Lung (tissue), 12 donors: Measurements from ENCODE around the gene NUDT17. TPM values are rescaled to one million over a fixed set of nuclear protein-coding genes. Genes with fewer than 3 reads are reported as not detected.

Source experiments
- ATAC-seq: fragments of 200-7000 bp; cut with Tn5 transposase; one replicate; pipeline ENCODE4 v1.9.1; 2020; ENCODE audit warnings: moderate number of reproducible peaks; ENCODE audit not compliant: insufficient read depth, low FRiP score
- DNase-seq, 3 donors: peaks; one replicate each; pipeline ENCODE4 v3.0.0-alpha.2; 2013 to 2017
- H3K27ac ChIP-seq, 2 donors: one replicate each; pipeline ENCODE4 v1.5.1; 2013; ENCODE audit warnings: mild to moderate bottlenecking in 2 of 2, moderate library complexity in 2 of 2, control low read depth in 1 of 2, inconsistent platforms in 1 of 2, low read depth in 1 of 2, low read length in 1 of 2
- H3K27me3 ChIP-seq, 3 donors: one replicate each; pipeline ENCODE4 v1.5.1; 2013; ENCODE audit warnings: low read length in 2 of 3; ENCODE audit not compliant: control insufficient read depth in 3 of 3, insufficient read depth in 3 of 3
- H3K36me3 ChIP-seq, 4 donors: one replicate each; pipeline ENCODE4 v1.5.1; 2013; ENCODE audit warnings: low read length in 4 of 4, mild to moderate bottlenecking in 1 of 4, moderate library complexity in 1 of 4; ENCODE audit not compliant: control insufficient read depth in 4 of 4, insufficient read depth in 4 of 4
- H3K4me1 ChIP-seq, 5 donors: one replicate each; pipeline ENCODE4 v1.5.1; 2013; ENCODE audit warnings: low read length in 5 of 5, mild to moderate bottlenecking in 2 of 5, moderate library complexity in 1 of 5; ENCODE audit not compliant: control insufficient read depth in 5 of 5, insufficient read depth in 5 of 5
- H3K4me3 ChIP-seq: one replicate; pipeline ENCODE4 v1.5.1; 2013; ENCODE audit warnings: mild to moderate bottlenecking, control low read depth, moderate library complexity
- H3K9ac ChIP-seq, 2 donors: one replicate each; pipeline ENCODE4 v1.5.1; 2013; ENCODE audit warnings: low read length in 2 of 2, control low read depth in 1 of 2; ENCODE audit not compliant: insufficient read depth in 1 of 2
- H3K9me3 ChIP-seq, 4 donors: one replicate each; pipeline ENCODE4 v1.5.1; 2013; ENCODE audit warnings: low read length in 3 of 4, mild to moderate bottlenecking in 1 of 4, moderate library complexity in 1 of 4; ENCODE audit not compliant: control insufficient read depth in 4 of 4, insufficient read depth in 3 of 4
- WGBS, 2 donors: extraction: QIAGEN DNeasy Blood & Tissue Kit; methylation state at CpG; one replicate each; pipeline ENCODE4 v1.1.7; 2013; 5-methylcytosine and 5-hydroxymethylcytosine counted together
- polyA plus RNA-seq, 2 donors: library from polyadenylated mRNA; stranded (reverse); fragments of 200-250 nt; gene quantifications; one replicate each; pipeline ENCODE4 v1.2.1, GENCODE V29; 2013
- total RNA-seq, 2 donors: library from RNA; depleted of rRNA in 1 of 2; stranded (reverse); fragments of >200 nt in 1 of 2; gene quantifications; one replicate each; pipeline ENCODE4 v1.2.1, GENCODE V29; 2014 to 2021
- TF ChIP-seq, protein P1 (sequence below): IDR thresholded peaks from 2 replicates; pipeline ENCODE4 v1.5.1; 2012; ENCODE audit warnings: mild to moderate bottlenecking; ENCODE audit errors: control extremely low read depth, extremely low read depth
- donor health status: control.
- donor health status: control.
- donor health status: Bipolar disorder and iron deficiency.
- donor health status: healthy.
- donor health status: DM: yes; HTN: yes; CAD: no.

NUDT17 gene
- total and polyA plus RNA-seq, 4 donors, result 1.6 to 6.2 (median 3.5) TPM

GRCh38 chr1:145858238-145858900 lies 12.9 kb downstream of the NUDT17 start:
- peak; percentile 2 for ATAC-seq
- TF ChIP-seq, protein P1, sequence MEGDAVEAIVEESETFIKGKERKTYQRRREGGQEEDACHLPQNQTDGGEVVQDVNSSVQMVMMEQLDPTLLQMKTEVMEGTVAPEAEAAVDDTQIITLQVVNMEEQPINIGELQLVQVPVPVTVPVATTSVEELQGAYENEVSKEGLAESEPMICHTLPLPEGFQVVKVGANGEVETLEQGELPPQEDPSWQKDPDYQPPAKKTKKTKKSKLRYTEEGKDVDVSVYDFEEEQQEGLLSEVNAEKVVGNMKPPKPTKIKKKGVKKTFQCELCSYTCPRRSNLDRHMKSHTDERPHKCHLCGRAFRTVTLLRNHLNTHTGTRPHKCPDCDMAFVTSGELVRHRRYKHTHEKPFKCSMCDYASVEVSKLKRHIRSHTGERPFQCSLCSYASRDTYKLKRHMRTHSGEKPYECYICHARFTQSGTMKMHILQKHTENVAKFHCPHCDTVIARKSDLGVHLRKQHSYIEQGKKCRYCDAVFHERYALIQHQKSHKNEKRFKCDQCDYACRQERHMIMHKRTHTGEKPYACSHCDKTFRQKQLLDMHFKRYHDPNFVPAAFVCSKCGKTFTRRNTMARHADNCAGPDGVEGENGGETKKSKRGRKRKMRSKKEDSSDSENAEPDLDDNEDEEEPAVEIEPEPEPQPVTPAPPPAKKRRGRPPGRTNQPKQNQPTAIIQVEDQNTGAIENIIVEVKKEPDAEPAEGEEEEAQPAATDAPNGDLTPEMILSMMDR, result no peak
- DNase-seq, result peak in 1 of 3 donors; percentile 56
- WGBS, 2 donors, result 1% methylated on average over 35 of the region's 35 CpGs
- H3K9ac ChIP-seq, result no peak overlapping the region
- H3K4me1 ChIP-seq, result peaks cover 0 to 18% (median 0%) of the 10 kb centered on the region in 5 donors
- H3K27ac ChIP-seq, result peak overlapping the region; percentile 91 to 96
- peaks cover 17 to 29% (median 22%) of the 10 kb centered on the region in 4 donors for H3K36me3 ChIP-seq
- H3K4me3 ChIP-seq, result peak overlapping the region; percentile 92
- no peaks in the 10 kb centered on the region for H3K27me3 ChIP-seq
- H3K9me3 ChIP-seq, result no peaks in the 10 kb centered on the region

GRCh38 chr1:145858901-145859490 lies 13.6 kb downstream of the NUDT17 start, which contains the start of gene PIAS3:
Gene PIAS3, minus strand, starts transcription at chr1:145859081. Its CDS starts 91 bp downstream, at chr1:145858990.
- peak; percentile 97 for ATAC-seq
- H3K27me3 ChIP-seq, result no peaks in the 10 kb centered on the region
- peaks cover 16 to 23% (median 21%) of the 10 kb centered on the region in 4 donors for H3K36me3 ChIP-seq
- WGBS, 2 donors, result 0 to 1% methylated on average over 40 to 42 of the region's 42 CpGs
- H3K4me1 ChIP-seq, result peaks cover 0 to 18% (median 0%) of the 10 kb centered on the region in 5 donors
- H3K9ac ChIP-seq, result peak within 1 kb of the TSS; percentile 32 to 73
- peak within 1 kb of the TSS; percentile 91 to 96 for H3K27ac ChIP-seq
- H3K4me3 ChIP-seq, result peak within 1 kb of the TSS; percentile 92
- DNase-seq, result peak; percentile 97 to 98 (median 97)
- no peaks in the 10 kb centered on the region for H3K9me3 ChIP-seq
- TF ChIP-seq, protein P1, result no peak

DNA sequence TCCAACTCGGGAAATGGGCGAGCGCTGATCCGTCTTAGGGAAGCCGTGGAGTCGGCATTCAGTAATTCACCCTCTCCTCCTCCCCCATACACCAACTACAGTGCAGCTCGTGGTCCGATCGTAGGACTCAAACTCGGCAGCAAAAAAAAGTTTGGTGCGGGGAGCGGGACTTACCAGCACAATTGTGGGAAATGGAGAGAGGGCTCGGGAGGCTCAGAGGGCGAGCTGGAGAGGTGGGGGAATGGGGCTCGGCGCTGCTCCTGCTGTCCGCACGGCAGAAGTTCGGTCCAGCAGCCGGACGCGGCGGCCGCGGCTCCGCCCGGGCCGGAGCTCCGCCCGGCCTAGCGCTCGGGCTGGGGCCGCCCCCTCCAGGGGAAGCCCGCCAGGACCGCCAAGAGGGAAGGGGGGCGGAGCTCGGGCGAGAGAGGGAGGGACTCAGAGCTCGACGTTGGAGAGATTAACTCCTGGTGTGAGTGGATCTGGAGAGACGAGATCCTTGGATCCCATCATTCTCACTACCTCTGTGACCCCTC lies 14.1 kb downstream of the NUDT17 start:
- Histone ChIP-seq H3K27me3 (no peaks in the 10 kb centered on the region), H3K4me3 (peak overlapping the region; percentile 92), H3K9ac (peak overlapping the region; percentile 32 to 73), H3K36me3 (peaks cover 10 to 20% (median 17%) of the 10 kb centered on the region in 4 donors), H3K4me1 (peaks cover 0 to 18% (median 0%) of the 10 kb centered on the region in 5 donors), H3K27ac (peak overlapping the region; percentile 82 to 96), H3K9me3 (no peaks in the 10 kb centered on the region)
- DNase-seq (peak; percentile 94 to 97 (median 95)), ATAC-seq (peak; percentile 89)
- TF ChIP-seq, protein P1, result no peak
- WGBS, 2 donors, result 0% methylated on average over 40 to 41 of the region's 41 CpGs
